PC-3 (cell line): ENCODE data around the gene TBC1D8.

Experiments
- EZH2 ChIP-seq: fragments of 300-600 bp; sonication (generic); IDR thresholded peaks from one replicate; pipeline ENCODE4 v1.6.1; 2017; ENCODE audit warnings: antibody characterized with exemption, mild to moderate bottlenecking, low read length; ENCODE audit not compliant: unreplicated experiment
- EZH2phosphoT487 ChIP-seq: fragments of 300-600 bp; sonication (generic); IDR thresholded peaks from 2 replicates; pipeline ENCODE4 v1.6.1; 2018; ENCODE audit warnings: mild to moderate bottlenecking, antibody characterized with exemption, low read length, borderline replicate concordance
- TF ChIP-seq, protein P1 (sequence below): fragments of 300-600 bp; sonication (generic); conservative IDR thresholded peaks from 2 replicates; pipeline ENCODE4 v1.5.1; 2017; ENCODE audit warnings: antibody characterized with exemption, low read depth, mild to moderate bottlenecking, low read length

DNA sequence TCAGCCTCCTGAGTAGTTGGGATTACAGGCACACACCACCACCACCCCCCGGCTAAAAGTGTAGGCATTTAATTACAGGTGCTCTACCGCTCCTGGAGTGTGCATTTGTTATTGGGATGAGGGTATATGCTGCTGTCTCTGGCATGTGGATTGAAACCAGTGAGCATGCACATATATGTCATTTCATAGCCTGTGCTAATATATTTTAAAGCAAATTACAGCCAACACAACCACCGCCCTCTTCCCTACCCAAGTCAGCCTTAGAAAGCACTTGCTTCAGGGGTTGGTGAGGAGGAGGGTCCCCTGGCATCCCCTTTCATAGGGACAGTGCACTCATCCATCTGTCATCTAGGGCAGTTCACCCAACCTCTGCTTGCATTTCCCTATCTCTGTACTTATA, 10.5 kb upstream of the TBC1D8 start:
- TF ChIP-seq, protein P1, sequence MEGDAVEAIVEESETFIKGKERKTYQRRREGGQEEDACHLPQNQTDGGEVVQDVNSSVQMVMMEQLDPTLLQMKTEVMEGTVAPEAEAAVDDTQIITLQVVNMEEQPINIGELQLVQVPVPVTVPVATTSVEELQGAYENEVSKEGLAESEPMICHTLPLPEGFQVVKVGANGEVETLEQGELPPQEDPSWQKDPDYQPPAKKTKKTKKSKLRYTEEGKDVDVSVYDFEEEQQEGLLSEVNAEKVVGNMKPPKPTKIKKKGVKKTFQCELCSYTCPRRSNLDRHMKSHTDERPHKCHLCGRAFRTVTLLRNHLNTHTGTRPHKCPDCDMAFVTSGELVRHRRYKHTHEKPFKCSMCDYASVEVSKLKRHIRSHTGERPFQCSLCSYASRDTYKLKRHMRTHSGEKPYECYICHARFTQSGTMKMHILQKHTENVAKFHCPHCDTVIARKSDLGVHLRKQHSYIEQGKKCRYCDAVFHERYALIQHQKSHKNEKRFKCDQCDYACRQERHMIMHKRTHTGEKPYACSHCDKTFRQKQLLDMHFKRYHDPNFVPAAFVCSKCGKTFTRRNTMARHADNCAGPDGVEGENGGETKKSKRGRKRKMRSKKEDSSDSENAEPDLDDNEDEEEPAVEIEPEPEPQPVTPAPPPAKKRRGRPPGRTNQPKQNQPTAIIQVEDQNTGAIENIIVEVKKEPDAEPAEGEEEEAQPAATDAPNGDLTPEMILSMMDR, result no peak
- no peak for TF ChIP-seq EZH2phosphoT487
- no peak for TF ChIP-seq EZH2
